MCF 10A (cell line): ENCODE data around the gene CHIC1. TPM values are rescaled to one million over a fixed set of nuclear protein-coding genes. Genes with fewer than 3 reads are reported as not detected.
"Not testable (repeated sequence)": the region's sequence is repeated elsewhere in the genome, so short reads cannot be mapped to it uniquely, and the experiment has no call there.

Source experiments
- BruUV-seq: library from RNA; stranded (reverse); fragments of 400-500 nt; replicated peaks from 2 replicates; lab custom pipeline; 2021; lab: Mats Ljungman, UMichigan
- CTCF ChIA-PET: fragments of 300-600 bp; sonication (Branson Sonifier 250); formaldehyde crosslinking; extraction: SDS; loops from one replicate; lab custom pipeline; 2021; ENCODE audit warnings: antibody characterized with exemption, inconsistent platforms; lab: Yijun Ruan, JAX
- POLR2A ChIA-PET: fragments of 300-600, 350-650 bp; sonication (Branson Sonifier 250); formaldehyde crosslinking; extraction: SDS; loops from one replicate; lab custom pipeline; 2020; ENCODE audit warnings: antibody characterized with exemption, inconsistent platforms; lab: Yijun Ruan, JAX
- DNase-seq: peaks from one replicate; pipeline ENCODE4 v3.0.0-alpha.2; 2018; ENCODE audit not compliant: unreplicated experiment
- H3K27ac Mint-ChIP-seq: one replicate; pipeline ENCODE4 v1.8.0; 2022; ENCODE audit warnings: mild to moderate bottlenecking, low read depth, mixed read lengths; ENCODE audit not compliant: unreplicated experiment
- H3K27me3 Mint-ChIP-seq: one replicate; pipeline ENCODE4 v1.8.0; 2022; ENCODE audit warnings: mixed read lengths; ENCODE audit not compliant: insufficient read depth, unreplicated experiment
- H3K36me3 Mint-ChIP-seq: one replicate; pipeline ENCODE4 v1.8.0; 2022; ENCODE audit warnings: mild to moderate bottlenecking, moderate library complexity, mixed read lengths; ENCODE audit not compliant: insufficient read depth, unreplicated experiment
- H3K4me1 Mint-ChIP-seq: one replicate; pipeline ENCODE4 v1.8.0; 2022; ENCODE audit warnings: mixed read lengths; ENCODE audit not compliant: insufficient read depth, unreplicated experiment
- H3K4me3 Mint-ChIP-seq: one replicate; pipeline ENCODE4 v1.8.0; 2022; ENCODE audit warnings: mild to moderate bottlenecking, moderate library complexity, mixed read lengths; ENCODE audit not compliant: unreplicated experiment
- H3K9me3 Mint-ChIP-seq: one replicate; pipeline ENCODE4 v1.8.0; 2022; ENCODE audit warnings: mixed read lengths; ENCODE audit not compliant: unreplicated experiment
- intact Hi-C: fragments of 100-400 bp; cut with micrococcal nuclease; formaldehyde crosslinking; loops from 2 replicates; pipeline ENCODE4 v1.14.1; 2022
- total RNA-seq: library from RNA; stranded (reverse); gene quantifications from 2 replicates; pipeline ENCODE4 v1.2.3, GENCODE V29; 2022
- TF ChIP-seq, protein P1 (sequence below): fragments of 200-600 bp; IDR thresholded peaks from one replicate; pipeline ENCODE4 v1.8.0; 2022; ENCODE audit warnings: antibody characterized with exemption, mild to moderate bottlenecking; ENCODE audit not compliant: unreplicated experiment

The CHIC1 gene
- total RNA-seq, 1 experiment from 2014 or later = 7.4 TPM

GRCh38 chrX:73577361-73577760 is 14.4 kb downstream of the CHIC1 start:
- Mint-ChIP-seq H3K4me1 (no peaks in the 10 kb centered on the region), H3K36me3 (no peaks in the 10 kb centered on the region), H3K9me3 (no peaks in the 10 kb centered on the region), H3K27ac (peak overlapping the region; percentile 39), H3K4me3 (no peak overlapping the region), H3K27me3 (peaks cover 32% of the 10 kb centered on the region)
- POLR2A ChIA-PET = interaction anchor here (0.7 to 0.8 kb wide), 3 partner anchors 8 to 1022 kb away, joined by 3 to 5 read pairs (median 4); partner anchors contain the start of gene CHIC1
- TF ChIP-seq, protein P1, sequence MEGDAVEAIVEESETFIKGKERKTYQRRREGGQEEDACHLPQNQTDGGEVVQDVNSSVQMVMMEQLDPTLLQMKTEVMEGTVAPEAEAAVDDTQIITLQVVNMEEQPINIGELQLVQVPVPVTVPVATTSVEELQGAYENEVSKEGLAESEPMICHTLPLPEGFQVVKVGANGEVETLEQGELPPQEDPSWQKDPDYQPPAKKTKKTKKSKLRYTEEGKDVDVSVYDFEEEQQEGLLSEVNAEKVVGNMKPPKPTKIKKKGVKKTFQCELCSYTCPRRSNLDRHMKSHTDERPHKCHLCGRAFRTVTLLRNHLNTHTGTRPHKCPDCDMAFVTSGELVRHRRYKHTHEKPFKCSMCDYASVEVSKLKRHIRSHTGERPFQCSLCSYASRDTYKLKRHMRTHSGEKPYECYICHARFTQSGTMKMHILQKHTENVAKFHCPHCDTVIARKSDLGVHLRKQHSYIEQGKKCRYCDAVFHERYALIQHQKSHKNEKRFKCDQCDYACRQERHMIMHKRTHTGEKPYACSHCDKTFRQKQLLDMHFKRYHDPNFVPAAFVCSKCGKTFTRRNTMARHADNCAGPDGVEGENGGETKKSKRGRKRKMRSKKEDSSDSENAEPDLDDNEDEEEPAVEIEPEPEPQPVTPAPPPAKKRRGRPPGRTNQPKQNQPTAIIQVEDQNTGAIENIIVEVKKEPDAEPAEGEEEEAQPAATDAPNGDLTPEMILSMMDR = no peak
- BruUV-seq = no TSS peak
- CTCF ChIA-PET = interaction anchor here (0.7 kb wide), 1 partner anchor 134 kb away, joined by 4 read pairs; no protein-coding TSS in a partner anchor
- peak; percentile 67 for DNase-seq
- intact Hi-C loops = no loop called here

- CTCF ChIA-PET = interaction anchor here (0.9 to 1.1 kb wide), 2 partner anchors 275 to 434 kb away, joined by 3 read pairs; no protein-coding TSS in a partner anchor
Observed at GRCh38 chrX:73581002-73581628, 18.1 kb downstream of the CHIC1 start.

GRCh38 chrX:73597758-73598157 is 34.8 kb downstream of the CHIC1 start:
- H3K27ac Mint-ChIP-seq, intact Hi-C loops, H3K36me3 Mint-ChIP-seq, CTCF ChIA-PET, BruUV-seq, DNase-seq, H3K4me3 Mint-ChIP-seq, H3K4me1 Mint-ChIP-seq, H3K9me3 Mint-ChIP-seq, POLR2A ChIA-PET: not testable (repeated sequence)
- H3K27me3 Mint-ChIP-seq = peaks cover 34% of the 10 kb centered on the region

More at GRCh38 chrX:73581002-73581628, 18.1 kb downstream of the CHIC1 start:
- Mint-ChIP-seq H3K4me3 (no peak overlapping the region), H3K27me3 (peaks cover 20% of the 10 kb centered on the region), H3K27ac (no peak overlapping the region), H3K36me3 (no peaks in the 10 kb centered on the region), H3K4me1 (no peaks in the 10 kb centered on the region), H3K9me3 (no peaks in the 10 kb centered on the region)
- TF ChIP-seq, protein P1 = no peak
- DNase-seq = no peak
- POLR2A ChIA-PET = no interaction called here
- intact Hi-C loops = no loop called here
- BruUV-seq = no TSS peak

DNA sequence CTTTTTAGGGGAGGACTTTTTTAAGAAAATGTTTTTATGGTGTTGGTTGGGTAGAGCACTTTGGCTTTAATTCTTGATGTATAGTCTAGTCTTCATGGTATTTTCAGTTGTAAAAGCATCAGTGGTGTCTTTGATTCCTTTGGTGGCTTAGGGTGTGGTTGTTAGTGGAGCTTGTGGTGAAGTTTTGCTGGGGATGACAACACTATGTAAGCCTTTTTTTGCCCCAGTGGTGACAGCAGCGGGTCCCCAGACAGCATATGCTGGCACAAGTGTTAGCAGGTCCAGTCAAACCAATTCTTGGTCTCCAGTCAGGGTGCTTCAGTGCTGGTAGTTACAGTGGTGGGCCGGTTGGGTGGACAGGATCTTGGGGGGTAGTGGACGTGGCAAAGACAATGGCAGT is 52.0 kb downstream of the CHIC1 start:
- Mint-ChIP-seq H3K4me1 (no peaks in the 10 kb centered on the region), H3K9me3 (peaks cover 15% of the 10 kb centered on the region), H3K27me3 (peaks cover 58% of the 10 kb centered on the region), H3K36me3 (no peaks in the 10 kb centered on the region), H3K4me3 (no peak overlapping the region), H3K27ac (no peak overlapping the region)
- ChIA-PET CTCF (interaction anchor here (0.7 kb wide), 1 partner anchor 179 kb away, joined by 3 read pairs; no protein-coding TSS in a partner anchor), POLR2A (no interaction called here)
- DNase-seq = no peak
- intact Hi-C loops = no loop called here
- TF ChIP-seq, protein P1 = no peak
- no TSS peak for BruUV-seq

DNA sequence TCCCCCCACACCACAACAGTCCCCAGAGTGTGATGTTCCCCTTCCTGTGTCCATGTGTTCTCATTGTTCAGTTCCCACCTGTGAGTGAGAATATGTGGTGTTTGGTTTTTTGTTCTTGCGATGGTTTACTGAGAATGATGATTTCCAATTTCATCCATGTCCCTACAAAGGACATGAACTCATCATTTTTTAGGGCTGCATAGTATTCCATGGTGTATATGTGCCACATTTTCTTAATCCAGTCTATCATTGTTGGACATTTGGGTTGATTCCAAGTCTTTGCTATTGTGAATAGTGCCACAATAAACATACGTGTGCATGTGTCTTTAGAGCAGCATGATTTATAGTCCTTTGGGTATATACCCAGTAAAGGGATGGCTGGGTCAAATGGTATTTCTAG is 78.7 kb downstream of the CHIC1 start:
- Mint-ChIP-seq H3K27me3 (peaks cover 22% of the 10 kb centered on the region), H3K9me3 (peaks cover 15% of the 10 kb centered on the region)
- H3K36me3 Mint-ChIP-seq, intact Hi-C loops, POLR2A ChIA-PET, DNase-seq, H3K4me1 Mint-ChIP-seq, BruUV-seq, H3K4me3 Mint-ChIP-seq, CTCF ChIA-PET, H3K27ac Mint-ChIP-seq: not testable (repeated sequence)
